HK-2 (cell line): ENCODE results near the gene RGCC.
"Not testable (repeated sequence)": the region's sequence is repeated elsewhere in the genome, so short reads cannot be mapped to it uniquely, and the experiment has no call there.

Experiments used
- DNase-seq: peaks from one replicate; pipeline ENCODE4 v3.0.0-alpha.2; 2018; ENCODE audit not compliant: unreplicated experiment

Gene RGCC

DNA sequence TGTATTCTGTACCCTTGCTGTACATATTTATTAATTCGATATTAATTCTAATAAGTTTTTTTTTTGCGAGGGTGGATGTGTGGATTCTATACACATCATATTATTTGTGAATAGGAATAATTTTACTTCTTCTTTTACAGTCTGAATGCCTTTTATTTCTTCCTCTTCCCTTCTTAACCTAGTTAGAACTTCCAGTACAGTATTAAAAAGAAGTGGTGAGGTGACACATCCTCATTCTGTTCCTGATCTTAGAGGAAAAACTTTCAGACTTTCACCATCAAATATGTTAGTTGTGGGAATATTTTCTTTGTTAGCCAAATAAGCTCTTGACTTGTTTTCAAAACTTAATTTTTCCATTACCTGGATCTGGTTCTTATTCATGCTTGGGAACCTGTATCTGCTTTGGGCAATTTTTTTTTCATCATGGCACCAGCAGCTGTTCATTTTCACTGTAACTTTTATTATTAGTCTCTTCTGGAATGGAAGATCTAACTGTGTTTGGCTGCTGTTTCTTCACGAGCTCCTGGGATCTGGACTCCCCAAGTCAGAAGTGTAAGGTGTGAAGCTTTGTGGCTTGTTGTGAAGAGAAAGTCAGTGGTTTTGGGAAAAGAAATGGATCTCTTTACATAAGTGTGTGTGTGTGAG, 33.1 kb downstream of the RGCC start:
- DNase-seq, result no peak

GRCh38 chr13:41491436-41491835, 34.1 kb downstream of the RGCC start:
- no peak for DNase-seq

- no peak for DNase-seq
Measured at GRCh38 chr13:41492432-41493260, 35.3 kb downstream of the RGCC start.

- DNase-seq, result no peak
Measured at GRCh38 chr13:41494202-41494601, 36.9 kb downstream of the RGCC start.

- no peak for DNase-seq
Measured at GRCh38 chr13:41495044-41495443, 37.7 kb downstream of the RGCC start.

DNA sequence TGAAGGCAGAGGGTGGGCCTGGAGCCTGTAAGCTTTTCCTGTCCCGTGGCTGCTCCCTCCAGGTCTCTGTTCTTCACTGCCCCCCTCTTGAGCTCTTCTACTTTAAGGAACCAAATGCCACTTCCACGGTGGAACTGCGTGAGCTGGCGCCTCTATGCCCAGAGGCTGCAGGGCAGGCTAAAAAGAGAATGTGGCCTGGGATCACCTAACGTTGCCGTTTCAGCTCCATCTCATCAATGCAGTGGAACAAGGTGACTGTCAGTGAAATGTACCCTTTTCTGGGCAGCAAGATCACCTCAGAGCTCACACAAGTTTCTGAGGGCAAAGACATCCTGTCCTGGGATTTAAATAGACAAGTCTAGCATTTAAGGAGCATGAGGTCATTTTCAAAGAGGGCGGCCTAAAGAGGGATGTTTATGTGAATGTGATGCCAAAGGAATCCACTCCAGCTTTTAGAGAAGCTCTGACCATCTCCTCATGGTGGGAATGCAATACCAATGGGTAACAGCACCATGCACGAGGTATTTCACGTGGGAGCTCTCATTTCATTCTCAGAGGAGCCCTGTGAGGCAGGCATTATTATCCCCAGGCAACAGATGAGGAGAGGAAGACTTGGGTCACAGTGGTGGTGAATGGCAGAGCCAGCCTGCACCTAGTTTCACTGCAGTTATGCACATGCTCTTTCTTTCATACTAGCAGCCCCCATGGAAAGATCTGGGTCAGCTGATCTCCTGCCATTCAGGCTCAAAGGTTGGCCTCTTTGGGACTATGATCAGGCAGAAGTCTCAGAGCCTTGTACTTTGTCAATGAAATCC, 39.3 kb downstream of the RGCC start:
- no peak for DNase-seq

- no peak for DNase-seq
Measured at GRCh38 chr13:41497436-41497835, 40.1 kb downstream of the RGCC start.

- no peak for DNase-seq
Measured at GRCh38 chr13:41499452-41499851, 42.1 kb downstream of the RGCC start.

DNA sequence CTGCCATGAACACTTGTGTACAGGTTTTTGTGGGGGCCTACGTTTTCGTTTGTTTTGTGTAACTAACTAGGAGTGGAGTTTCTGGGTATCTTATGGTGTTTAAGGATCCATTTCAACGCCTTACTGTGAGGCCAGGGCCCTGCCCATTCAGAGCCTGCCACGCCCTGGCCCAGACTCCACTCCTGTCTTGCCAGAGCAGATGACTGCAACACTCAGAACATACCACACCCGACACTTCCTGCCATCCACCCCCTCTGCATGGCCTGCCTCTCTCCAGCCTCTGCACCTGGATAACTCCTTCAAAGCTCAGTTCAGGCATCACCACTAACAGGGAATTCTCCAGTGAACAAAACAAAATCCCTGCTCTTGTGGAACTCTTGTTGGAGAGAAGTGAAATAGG, 43.2 kb downstream of the RGCC start:
- DNase-seq, result no peak

GRCh38 chr13:41501281-41501680, 43.9 kb downstream of the RGCC start:
- no peak for DNase-seq

DNA sequence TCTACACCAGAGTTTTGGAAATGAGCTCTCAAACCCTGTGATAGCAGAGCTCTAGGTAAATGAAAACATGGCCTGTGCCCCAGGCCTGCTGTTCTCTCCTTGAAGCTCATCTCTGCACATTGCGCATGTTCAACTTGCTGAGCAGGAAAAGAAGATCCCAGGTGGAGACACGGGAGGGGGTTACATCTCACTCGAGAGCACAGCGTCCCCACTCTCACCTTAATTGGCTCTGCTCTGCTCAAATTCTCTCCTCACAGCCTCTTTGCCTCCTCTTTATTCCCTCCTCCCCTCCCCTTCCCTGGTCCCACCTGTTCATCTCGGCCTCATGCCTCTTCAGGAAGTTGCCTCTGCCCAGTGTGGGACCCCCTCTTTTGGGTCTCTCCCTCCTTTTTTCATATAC, 44.7 kb downstream of the RGCC start:
- no peak for DNase-seq

GRCh38 chr13:41502673-41503072, 45.3 kb downstream of the RGCC start:
- no peak for DNase-seq

- DNase-seq, result no peak
Measured at GRCh38 chr13:41503356-41503755, 46.0 kb downstream of the RGCC start.

DNA sequence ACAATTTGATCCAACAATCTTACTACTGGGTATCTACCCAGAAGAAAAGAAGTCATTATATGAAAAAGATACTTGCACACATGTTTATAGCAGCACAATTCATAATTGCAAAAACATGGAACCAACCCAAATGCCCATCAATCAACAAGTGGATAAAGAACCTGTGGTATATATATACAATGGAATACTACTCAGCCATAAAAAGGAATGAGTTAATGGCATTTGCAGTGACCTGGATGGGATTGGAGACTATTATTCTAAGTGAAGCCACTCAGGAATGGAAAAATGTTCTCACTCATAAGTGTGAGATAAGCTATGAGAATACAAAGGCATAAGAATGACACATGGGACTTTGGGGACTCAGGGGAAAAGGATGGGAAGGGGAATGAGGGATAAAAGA, 47.3 kb downstream of the RGCC start:
- not testable (repeated sequence) for DNase-seq

- DNase-seq, result no peak
Measured at GRCh38 chr13:41505209-41505835, 48.0 kb downstream of the RGCC start.

- no peak for DNase-seq
Measured at GRCh38 chr13:41506312-41506711, 49.0 kb downstream of the RGCC start.

GRCh38 chr13:41509971-41510370, 52.6 kb downstream of the RGCC start:
- no peak for DNase-seq

DNA sequence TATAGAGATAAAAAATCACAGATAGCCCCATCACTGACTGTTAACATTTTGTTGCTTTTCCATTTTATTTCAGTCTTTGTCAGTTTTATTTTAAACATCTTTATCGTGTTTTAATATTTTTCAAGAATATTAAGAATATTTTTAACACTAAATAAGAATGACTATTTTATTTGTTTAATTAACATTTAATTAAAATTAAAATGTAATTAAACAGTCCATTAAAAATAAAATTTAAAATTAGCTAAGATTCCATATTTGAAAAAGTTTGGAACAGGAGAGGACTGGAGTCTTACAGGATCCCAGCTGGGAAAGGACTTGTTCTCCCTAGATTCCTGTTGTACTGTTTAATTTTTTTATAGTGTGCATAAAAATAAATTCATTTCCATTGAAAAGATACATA, 54.5 kb downstream of the RGCC start:
- no peak for DNase-seq

DNA sequence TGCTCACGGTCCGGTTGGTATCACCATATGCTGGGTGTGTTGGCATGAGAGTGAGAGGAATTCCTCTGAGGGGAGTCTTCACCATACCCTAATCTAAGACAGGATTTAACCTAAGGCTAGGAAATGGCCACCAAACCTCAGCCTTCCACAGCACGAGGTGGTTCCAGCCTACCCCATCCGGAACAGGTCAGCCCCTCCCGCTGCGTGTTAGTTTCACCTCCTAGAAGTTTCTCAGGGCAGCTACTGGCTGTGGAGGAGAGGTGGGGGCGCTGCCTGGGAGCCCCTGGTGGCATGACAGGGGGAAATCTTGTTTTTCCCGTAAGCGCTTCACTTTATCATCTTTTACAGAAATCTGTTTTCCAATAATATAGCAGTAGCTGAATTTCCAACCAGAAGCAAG, 55.1 kb downstream of the RGCC start:
- no peak for DNase-seq

- no peak for DNase-seq
Measured at GRCh38 chr13:41513600-41513999, 56.2 kb downstream of the RGCC start.

DNA sequence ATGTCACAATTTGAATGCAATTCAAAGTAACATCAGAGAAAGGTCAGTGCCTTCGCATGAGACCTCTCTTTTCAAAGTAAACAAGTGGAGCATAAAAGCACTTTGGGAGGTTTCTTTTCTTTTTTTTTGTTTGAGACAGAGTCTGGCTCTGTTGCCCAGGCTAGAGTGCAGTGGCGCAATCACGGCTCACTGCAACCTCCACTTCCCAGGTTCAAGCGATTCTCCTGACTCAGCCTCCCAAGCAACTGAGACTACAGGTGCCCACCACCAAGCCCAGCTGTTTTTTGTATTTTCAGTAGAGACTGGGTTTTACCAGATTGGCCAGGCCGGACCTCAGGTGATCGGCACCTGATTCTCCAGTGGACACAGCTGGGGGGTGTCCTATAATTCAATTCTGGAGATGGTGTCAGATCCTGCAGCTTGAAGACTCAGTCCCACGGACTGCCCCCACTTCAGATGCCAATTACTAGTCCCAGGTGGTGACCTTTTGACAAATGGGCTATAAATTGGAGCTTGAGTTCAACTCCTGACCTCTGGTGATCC, 57.6 kb downstream of the RGCC start:
- no peak for DNase-seq
